Ishikawa (cell line): ENCODE data around the gene ADSS2.

Source experiments
- CEBPB ChIP-seq: IDR thresholded peaks from 2 replicates; pipeline ENCODE4 v1.6.1; 2012
- CREB1 ChIP-seq: IDR thresholded peaks from 2 replicates; pipeline ENCODE4 v1.6.1; 2012; ENCODE audit warnings: low read depth
- EGR1 ChIP-seq: IDR thresholded peaks from 2 replicates; pipeline ENCODE4 v1.6.1; 2012
- EP300 ChIP-seq: IDR thresholded peaks from 2 replicates; pipeline ENCODE4 v1.6.1; 2012; ENCODE audit warnings: borderline replicate concordance
- FOXM1 ChIP-seq: IDR thresholded peaks from 2 replicates; pipeline ENCODE4 v1.6.1; 2012; ENCODE audit warnings: low read depth, borderline replicate concordance
- RAD21 ChIP-seq: IDR thresholded peaks from 2 replicates; pipeline ENCODE4 v1.6.1; 2012; ENCODE audit warnings: low read depth
- TAF1 ChIP-seq: IDR thresholded peaks from 2 replicates; pipeline ENCODE4 v1.6.1; 2012; ENCODE audit warnings: low read depth, mild to moderate bottlenecking
- TCF12 ChIP-seq: IDR thresholded peaks from 2 replicates; pipeline ENCODE4 v1.6.1; 2012; ENCODE audit warnings: low read depth
- TEAD4 ChIP-seq: IDR thresholded peaks from 2 replicates; pipeline ENCODE4 v1.6.1; 2012
- YY1 ChIP-seq: IDR thresholded peaks from 2 replicates; pipeline ENCODE4 v1.6.1; 2012; ENCODE audit warnings: low read depth
- TF ChIP-seq, protein P1 (sequence below): IDR thresholded peaks from 2 replicates; pipeline ENCODE4 v1.6.1; 2012
- TF ChIP-seq, protein P2 (sequence below): IDR thresholded peaks from 2 replicates; pipeline ENCODE4 v1.6.1; 2012; ENCODE audit warnings: low read depth, mild to moderate bottlenecking

GRCh38 chr1:244368279-244368678, 83.4 kb downstream of the ADSS2 start:
- no peak for TF ChIP-seq TCF12
- TF ChIP-seq EP300 = no peak
- TF ChIP-seq, protein P1, sequence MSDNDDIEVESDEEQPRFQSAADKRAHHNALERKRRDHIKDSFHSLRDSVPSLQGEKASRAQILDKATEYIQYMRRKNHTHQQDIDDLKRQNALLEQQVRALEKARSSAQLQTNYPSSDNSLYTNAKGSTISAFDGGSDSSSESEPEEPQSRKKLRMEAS = no peak
- no peak for TF ChIP-seq CEBPB
- TF ChIP-seq, protein P2, sequence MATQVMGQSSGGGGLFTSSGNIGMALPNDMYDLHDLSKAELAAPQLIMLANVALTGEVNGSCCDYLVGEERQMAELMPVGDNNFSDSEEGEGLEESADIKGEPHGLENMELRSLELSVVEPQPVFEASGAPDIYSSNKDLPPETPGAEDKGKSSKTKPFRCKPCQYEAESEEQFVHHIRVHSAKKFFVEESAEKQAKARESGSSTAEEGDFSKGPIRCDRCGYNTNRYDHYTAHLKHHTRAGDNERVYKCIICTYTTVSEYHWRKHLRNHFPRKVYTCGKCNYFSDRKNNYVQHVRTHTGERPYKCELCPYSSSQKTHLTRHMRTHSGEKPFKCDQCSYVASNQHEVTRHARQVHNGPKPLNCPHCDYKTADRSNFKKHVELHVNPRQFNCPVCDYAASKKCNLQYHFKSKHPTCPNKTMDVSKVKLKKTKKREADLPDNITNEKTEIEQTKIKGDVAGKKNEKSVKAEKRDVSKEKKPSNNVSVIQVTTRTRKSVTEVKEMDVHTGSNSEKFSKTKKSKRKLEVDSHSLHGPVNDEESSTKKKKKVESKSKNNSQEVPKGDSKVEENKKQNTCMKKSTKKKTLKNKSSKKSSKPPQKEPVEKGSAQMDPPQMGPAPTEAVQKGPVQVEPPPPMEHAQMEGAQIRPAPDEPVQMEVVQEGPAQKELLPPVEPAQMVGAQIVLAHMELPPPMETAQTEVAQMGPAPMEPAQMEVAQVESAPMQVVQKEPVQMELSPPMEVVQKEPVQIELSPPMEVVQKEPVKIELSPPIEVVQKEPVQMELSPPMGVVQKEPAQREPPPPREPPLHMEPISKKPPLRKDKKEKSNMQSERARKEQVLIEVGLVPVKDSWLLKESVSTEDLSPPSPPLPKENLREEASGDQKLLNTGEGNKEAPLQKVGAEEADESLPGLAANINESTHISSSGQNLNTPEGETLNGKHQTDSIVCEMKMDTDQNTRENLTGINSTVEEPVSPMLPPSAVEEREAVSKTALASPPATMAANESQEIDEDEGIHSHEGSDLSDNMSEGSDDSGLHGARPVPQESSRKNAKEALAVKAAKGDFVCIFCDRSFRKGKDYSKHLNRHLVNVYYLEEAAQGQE = no peak
- no peak for TF ChIP-seq CREB1
- TF ChIP-seq RAD21 = no peak
- TF ChIP-seq TEAD4 = no peak
- TF ChIP-seq TAF1 = no peak
- TF ChIP-seq EGR1 = no peak
- no peak for TF ChIP-seq YY1
- TF ChIP-seq FOXM1 = no peak
